HG03097 (cell line): ENCODE measurements around the gene IDH3A.

Experiments used
- ATAC-seq: cut with Tn5 transposase; IDR thresholded peaks from one replicate; pipeline ENCODE4 v1.9.1; 2021; ENCODE audit not compliant: unreplicated experiment, low FRiP score

Gene IDH3A

DNA sequence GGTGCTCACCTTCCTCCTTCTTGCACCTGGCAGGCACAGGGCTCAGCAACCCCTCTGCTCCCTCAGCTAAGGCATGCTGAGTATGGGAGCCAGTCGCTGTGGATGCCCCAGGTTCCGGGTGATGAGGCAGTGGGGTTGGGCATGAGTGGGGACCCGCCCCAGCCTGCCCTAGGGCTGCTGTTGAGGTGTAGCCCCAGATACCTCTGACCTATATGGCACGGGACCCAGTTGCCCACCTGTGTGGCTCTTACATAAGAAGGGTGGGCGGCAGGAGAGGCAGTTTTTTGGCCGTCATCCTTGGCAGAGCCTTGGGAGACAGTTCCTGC is 64.2 kb downstream of the IDH3A start:
- ATAC-seq = no peak

DNA sequence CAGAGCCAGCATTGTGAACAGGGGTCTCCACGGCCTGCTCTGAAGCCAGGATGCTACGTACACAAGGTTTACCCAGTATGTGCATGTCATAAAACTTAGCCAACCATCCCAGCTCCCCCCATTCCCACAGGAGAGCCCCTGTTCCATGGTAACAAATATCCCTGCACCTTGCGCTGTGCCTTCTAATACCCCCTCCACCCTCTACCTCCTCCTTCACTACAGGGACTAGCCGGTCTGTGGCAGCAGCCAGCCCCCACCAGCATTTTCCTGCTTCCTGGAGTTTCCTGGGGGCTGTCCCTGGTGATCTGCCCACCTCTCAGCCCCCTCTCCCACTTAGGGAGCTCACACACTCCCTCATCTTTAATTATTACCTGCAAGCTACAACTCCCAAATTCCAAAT is 64.8 kb downstream of the IDH3A start:
- no peak for ATAC-seq

DNA sequence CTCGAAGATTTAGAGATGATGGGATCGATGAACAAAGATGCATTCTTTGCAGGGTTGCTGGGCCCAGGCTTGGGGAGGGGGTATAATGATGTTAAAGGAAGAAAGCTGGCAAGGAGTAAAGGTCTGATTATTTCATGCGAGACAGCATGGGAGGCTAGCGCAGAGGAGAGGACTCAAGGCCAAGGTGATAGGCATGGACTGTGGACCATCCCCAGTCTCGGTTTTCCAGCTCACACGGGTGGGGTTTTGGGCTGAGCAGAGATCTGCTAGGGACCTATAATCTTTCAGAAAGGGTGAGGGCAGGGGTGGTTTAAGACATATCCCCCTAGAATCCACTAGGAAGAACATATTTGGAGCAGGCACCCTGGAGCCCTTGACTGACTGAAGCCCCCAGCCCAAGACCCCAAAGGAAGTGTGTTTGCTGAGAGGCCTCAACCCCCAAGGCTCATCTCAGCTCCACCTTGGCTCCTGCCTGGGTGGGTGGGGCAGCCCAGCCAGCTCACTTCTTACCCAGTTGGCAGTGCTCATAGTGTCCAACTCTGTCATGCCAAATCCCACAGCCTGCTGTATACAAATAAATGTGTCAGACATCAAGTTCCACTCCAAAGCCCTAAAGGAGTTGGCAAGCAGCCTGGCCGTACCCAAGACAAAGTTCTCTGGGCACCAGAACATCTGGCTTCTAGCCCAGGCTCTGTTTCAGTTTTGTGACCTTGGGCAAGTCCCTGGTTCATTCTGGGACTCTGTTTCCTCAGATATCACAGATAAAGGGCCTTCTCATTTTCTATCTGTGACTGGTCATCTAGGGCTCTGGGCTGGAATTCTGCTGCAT is 67.3 kb downstream of the IDH3A start:
- ATAC-seq = no peak

DNA sequence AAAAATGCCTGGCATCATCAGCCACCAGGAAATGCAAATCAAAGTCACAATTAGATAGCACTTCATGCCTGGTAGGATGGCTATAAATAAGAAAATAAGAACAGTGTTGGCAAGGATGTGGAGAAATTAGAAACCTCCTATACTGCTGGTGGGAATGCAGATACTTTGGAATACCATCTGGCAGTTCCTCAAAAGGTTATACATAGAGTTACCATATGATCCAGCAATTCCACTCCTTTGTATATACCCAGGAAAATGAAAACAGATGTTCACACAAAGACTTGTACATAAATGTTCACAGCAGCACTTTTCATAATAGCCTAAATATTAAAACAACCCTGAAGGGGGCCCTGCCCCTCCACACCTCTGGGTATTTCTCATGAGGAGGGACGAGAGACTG is 71.6 kb downstream of the IDH3A start:
- no peak for ATAC-seq
